ENCODE measurements around the gene MYCBP2.

GRCh38 chr13:77356155-77356554, 29.3 kb upstream of the MYCBP2 start:
- TF ChIP-seq, protein P1, sequence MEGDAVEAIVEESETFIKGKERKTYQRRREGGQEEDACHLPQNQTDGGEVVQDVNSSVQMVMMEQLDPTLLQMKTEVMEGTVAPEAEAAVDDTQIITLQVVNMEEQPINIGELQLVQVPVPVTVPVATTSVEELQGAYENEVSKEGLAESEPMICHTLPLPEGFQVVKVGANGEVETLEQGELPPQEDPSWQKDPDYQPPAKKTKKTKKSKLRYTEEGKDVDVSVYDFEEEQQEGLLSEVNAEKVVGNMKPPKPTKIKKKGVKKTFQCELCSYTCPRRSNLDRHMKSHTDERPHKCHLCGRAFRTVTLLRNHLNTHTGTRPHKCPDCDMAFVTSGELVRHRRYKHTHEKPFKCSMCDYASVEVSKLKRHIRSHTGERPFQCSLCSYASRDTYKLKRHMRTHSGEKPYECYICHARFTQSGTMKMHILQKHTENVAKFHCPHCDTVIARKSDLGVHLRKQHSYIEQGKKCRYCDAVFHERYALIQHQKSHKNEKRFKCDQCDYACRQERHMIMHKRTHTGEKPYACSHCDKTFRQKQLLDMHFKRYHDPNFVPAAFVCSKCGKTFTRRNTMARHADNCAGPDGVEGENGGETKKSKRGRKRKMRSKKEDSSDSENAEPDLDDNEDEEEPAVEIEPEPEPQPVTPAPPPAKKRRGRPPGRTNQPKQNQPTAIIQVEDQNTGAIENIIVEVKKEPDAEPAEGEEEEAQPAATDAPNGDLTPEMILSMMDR (conservative IDR thresholded peaks at IDR 0.05; ENCODE audit: low read length) = no peak
- TF ChIP-seq EZH2phosphoT487 (IDR thresholded peaks at IDR 0.05; ENCODE audit: borderline replicate concordance, low read depth, low read length) = no peak

Data from OCI-LY7 (cell line).